ENCODE results near the gene PHF12.

PHF12 gene

DNA sequence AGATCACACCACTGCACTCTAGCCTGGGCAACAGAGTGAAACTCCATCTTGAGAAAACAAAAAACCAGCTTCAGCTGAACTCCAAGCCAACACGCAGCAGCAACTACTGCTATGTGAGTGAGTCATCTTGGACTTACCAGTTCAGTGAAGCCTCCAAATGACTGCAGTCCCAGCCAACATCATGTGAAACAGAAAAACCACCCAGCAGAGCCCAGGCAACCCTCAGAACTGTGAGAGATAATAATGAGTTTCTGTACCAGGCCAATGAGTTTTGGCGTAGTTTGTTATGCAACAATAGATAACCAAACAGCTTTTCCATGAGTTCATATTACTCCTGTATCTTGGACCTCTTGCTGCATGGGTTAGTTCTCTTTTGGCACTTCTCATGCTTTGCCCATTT is 23.3 kb downstream of the PHF12 start:
- H3K27ac ChIP-seq = no peak overlapping the region
- TF ChIP-seq, protein P1, sequence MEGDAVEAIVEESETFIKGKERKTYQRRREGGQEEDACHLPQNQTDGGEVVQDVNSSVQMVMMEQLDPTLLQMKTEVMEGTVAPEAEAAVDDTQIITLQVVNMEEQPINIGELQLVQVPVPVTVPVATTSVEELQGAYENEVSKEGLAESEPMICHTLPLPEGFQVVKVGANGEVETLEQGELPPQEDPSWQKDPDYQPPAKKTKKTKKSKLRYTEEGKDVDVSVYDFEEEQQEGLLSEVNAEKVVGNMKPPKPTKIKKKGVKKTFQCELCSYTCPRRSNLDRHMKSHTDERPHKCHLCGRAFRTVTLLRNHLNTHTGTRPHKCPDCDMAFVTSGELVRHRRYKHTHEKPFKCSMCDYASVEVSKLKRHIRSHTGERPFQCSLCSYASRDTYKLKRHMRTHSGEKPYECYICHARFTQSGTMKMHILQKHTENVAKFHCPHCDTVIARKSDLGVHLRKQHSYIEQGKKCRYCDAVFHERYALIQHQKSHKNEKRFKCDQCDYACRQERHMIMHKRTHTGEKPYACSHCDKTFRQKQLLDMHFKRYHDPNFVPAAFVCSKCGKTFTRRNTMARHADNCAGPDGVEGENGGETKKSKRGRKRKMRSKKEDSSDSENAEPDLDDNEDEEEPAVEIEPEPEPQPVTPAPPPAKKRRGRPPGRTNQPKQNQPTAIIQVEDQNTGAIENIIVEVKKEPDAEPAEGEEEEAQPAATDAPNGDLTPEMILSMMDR (conservative IDR thresholded peaks at IDR 0.05) = no peak

DNA sequence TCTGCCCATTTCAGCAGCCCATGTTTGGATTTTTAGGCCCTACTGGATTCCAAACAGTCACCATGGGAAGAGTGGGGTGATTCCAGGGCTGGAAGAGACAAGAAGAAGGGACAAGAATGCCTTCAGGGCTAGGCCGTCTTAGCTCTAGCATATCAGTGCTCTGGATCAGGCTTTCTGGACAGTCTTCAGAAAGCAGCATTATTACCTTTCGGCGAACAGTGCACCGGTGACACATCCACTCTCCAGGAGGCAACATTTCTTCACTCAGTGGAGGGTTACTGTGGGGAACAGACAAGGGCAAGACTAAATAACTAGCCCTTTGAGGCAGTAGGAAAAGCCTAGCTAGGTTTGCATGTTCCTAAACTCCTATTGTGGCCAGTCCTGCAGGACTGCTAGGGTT is 24.5 kb downstream of the PHF12 start:
- peak overlapping the region; percentile 3 for H3K27ac ChIP-seq
- TF ChIP-seq, protein P1 (conservative IDR thresholded peaks at IDR 0.05) = no peak

DNA sequence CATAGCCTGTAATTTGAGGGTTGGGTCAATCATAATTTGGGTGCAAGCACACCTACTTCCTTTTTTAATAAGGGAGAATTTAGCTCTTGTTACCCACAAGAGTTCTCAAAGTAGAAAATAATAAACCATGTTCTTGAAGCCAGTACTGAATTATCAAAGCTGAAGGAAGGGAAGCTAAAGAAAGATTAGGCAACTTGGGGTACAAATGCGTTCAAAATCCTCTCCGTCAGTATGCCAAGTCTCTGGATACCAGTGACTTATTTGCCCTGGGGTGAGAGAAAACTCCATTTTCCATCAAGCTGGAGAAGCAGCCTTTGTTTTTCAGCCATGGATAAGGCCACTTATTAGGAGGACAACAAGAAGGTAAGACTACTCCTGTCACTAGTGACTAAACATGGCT is 25.0 kb downstream of the PHF12 start:
- peak overlapping the region; percentile 3 for H3K27ac ChIP-seq
- TF ChIP-seq, protein P1 (conservative IDR thresholded peaks at IDR 0.05) = no peak

DNA sequence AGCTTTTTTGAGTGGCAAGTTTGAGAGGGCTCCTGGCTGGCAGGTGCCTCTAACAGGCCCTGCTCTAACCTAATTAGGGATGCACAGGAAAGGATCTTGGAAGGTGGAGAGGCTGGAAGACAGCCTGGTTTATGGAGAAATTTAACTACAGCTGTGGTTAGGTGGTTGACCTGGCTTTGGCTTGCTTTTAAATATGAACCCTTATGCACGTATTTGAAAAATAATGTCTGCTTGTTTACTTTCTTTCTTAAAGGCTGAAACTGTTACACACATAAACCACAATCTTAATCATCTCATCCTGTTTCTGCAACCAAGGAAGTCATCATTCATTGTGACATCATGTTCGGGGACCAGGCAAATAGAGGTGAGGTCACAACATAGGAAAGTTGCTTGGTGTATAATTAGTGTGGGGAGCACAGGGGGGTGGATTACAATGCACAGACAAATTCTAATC is 25.4 kb downstream of the PHF12 start:
- H3K27ac ChIP-seq = peak overlapping the region; percentile 3

DNA sequence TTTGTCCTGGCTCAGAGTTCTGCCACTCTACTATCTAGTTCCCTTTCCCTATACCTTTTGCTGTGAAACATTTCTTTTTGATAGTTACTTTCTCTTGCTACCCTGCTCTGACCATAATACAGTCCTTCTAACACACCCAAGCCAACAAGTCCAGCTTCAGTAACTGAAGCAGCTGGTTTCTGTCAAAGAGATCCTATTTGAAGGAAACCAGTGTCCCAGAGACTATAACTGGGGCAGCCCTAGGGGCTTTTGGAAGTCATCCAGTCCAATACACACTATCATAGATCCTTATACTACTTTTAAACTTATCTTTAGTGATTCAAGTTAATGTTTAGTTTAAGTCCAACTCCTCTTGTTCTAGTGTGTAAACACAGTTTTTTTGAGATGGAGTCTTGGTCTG is 31.1 kb downstream of the PHF12 start:
- H3K27ac ChIP-seq = peak overlapping the region; percentile 5; the same call in 1 of the 2 replicates
- TF ChIP-seq, protein P1 (conservative IDR thresholded peaks at IDR 0.05) = no peak

More for the DNA sequence above, 25.4 kb downstream of the PHF12 start:
- TF ChIP-seq, protein P1 (conservative IDR thresholded peaks at IDR 0.05) = no peak

DNA sequence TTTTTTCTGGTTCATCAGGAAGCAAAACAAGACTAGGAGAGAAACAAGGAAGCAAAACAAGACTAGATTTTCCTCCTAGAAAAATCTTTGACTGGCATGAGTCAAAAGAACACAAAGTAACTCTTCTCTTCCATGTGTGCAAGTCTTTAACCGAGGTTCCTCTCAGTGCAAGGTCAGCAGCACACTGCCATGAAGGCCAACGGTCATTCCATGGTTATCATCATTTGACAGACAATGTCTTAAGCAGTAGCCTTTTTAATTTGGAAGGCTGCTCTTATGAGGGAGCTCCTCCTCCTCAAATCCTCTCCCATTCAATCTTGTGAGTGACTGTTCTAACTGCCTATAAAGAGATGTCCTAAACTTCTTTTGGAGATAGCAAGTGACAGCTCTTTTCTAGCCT is 33.0 kb downstream of the PHF12 start:
- H3K27ac ChIP-seq = peak overlapping the region; percentile 33

DNA sequence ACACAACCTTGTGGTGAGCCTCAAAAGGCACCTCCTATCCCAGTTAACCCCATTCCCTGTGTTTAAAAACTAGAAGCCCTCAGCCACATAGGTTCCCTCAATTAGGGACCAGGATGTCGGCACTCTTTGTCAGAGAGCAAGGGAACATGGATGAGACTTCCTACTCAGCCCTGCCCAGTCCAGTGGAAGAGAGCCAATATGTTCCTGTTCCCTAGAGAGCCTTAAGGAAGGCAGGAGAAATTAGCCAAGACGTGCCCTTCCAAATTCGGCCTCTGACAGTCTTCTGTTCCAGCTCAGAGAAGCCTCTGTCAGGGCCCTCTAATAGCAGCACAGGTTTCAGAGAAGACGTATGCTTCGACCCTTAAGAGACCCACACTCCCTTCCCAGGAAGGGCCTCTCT is 33.9 kb downstream of the PHF12 start:
- H3K27ac ChIP-seq = peak overlapping the region; percentile 33
- TF ChIP-seq, protein P1 (conservative IDR thresholded peaks at IDR 0.05) = no peak

More for the DNA sequence above, 33.0 kb downstream of the PHF12 start:
- TF ChIP-seq, protein P1 (conservative IDR thresholded peaks at IDR 0.05) = no peak

Data from VCaP (cell line).